Omental fat pad (tissue), 4 donors: ENCODE results near the gene CTNND2. TPM values are rescaled to one million over a fixed set of nuclear protein-coding genes. Genes with fewer than 3 reads are reported as not detected.

Source experiments
- ATAC-seq: fragments of 150-250 bp; one replicate; pipeline ENCODE4 v1.9.1; 2016; ENCODE audit warnings: mild to moderate bottlenecking, moderate library complexity; ENCODE audit not compliant: low FRiP score
- DNase-seq: peaks from one replicate; pipeline ENCODE4 v3.0.0-alpha.2; 2019; ENCODE audit warnings: low spot score
- CTCF ChIP-seq, 3 donors: fragments of 450-650 bp; IDR thresholded peaks; one replicate each; pipeline ENCODE4 v1.5.1; 2016 to 2017; ENCODE audit warnings: antibody characterized with exemption in 3 of 3, mild to moderate bottlenecking in 3 of 3, moderate library complexity in 2 of 3
- total RNA-seq, 4 donors: library from RNA; depleted of rRNA; stranded (reverse); fragments of >200 nt; gene quantifications; one replicate each; pipeline ENCODE4 v1.1.0, GENCODE V29; 2016

CTNND2 gene
- total RNA-seq, 4 donors from 2014 or later = 0.16 to 1.3 (median 0.64) TPM

- no peak for DNase-seq
- no peak for ATAC-seq
- no peak for TF ChIP-seq CTCF (IDR thresholded peaks at IDR 0.05)
Observed at GRCh38 chr5:11047625-11048024, 856.6 kb downstream of the CTNND2 start.

- DNase-seq = no peak
- TF ChIP-seq CTCF (IDR thresholded peaks at IDR 0.05) = no peak
- ATAC-seq = no peak
Observed at GRCh38 chr5:11047030-11047429, 857.2 kb downstream of the CTNND2 start.

- DNase-seq (no peak), ATAC-seq (no peak)
- no peak for TF ChIP-seq CTCF (IDR thresholded peaks at IDR 0.05)
Observed at GRCh38 chr5:11046160-11046559, 858.1 kb downstream of the CTNND2 start.

GRCh38 chr5:11045411-11045810, 858.8 kb downstream of the CTNND2 start:
- ATAC-seq = no peak
- DNase-seq = no peak
- TF ChIP-seq CTCF (IDR thresholded peaks at IDR 0.05) = no peak

GRCh38 chr5:11044581-11044980, 859.7 kb downstream of the CTNND2 start:
- DNase-seq = no peak
- no peak for ATAC-seq
- TF ChIP-seq CTCF (IDR thresholded peaks at IDR 0.05) = no peak

- TF ChIP-seq CTCF (IDR thresholded peaks at IDR 0.05) = no peak
- DNase-seq = no peak
- no peak for ATAC-seq
Observed at GRCh38 chr5:11043881-11044280, 860.4 kb downstream of the CTNND2 start.

- no peak for TF ChIP-seq CTCF (IDR thresholded peaks at IDR 0.05)
- ATAC-seq (no peak), DNase-seq (no peak)
Observed at GRCh38 chr5:11040345-11040744, 863.9 kb downstream of the CTNND2 start.
